GM12891 (cell line): Measurements from ENCODE around the gene IFNG-AS1.

Source experiments
- POLR2A ChIP-seq: IDR thresholded peaks from 2 replicates; pipeline ENCODE4 v1.6.1; 2011; ENCODE audit warnings: low read depth, low read length, control low read depth
- POLR2AphosphoS5 ChIP-seq: IDR thresholded peaks from 2 replicates; pipeline ENCODE4 v1.6.1; 2011; ENCODE audit warnings: low read depth, low read length, control low read depth
- POU2F2 ChIP-seq: IDR thresholded peaks from 2 replicates; pipeline ENCODE4 v1.6.1; 2011; ENCODE audit warnings: low read depth, mild to moderate bottlenecking, control low read depth, low read length, moderate library complexity
- SPI1 ChIP-seq: IDR thresholded peaks from 2 replicates; pipeline ENCODE4 v1.6.1; 2011; ENCODE audit warnings: low read depth, low read length, control low read depth
- TAF1 ChIP-seq: IDR thresholded peaks from 2 replicates; pipeline ENCODE4 v1.6.1; 2011; ENCODE audit warnings: low read depth, low read length, control low read depth

DNA sequence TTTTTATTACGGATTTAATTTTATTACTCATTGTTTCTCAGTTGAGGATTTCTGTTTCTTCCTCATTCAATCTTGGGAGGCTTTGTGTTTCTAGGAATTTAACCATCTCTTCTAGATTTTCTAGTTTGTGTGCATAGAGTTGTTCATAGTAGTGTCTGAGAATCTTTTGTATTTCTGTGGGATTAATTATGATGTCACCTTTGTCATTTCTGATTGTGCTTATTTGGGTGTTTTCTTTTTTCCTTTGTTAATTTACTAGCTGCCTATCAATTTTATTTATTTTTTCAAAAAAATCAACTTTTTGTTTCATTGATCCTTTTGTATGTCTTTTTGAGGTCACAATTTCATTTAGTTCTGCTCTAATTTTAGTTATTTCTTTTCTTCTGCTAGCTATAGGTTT, 75.9 kb downstream of the IFNG-AS1 start:
- no peak for TF ChIP-seq POLR2A
- no peak for TF ChIP-seq TAF1
- no peak for TF ChIP-seq SPI1
- TF ChIP-seq POLR2AphosphoS5, result no peak
- TF ChIP-seq POU2F2, result no peak
